Measurements from ENCODE around the gene DCAF5.

- TF ChIP-seq FOXP1 (IDR thresholded peaks at IDR 0.05) (no peak), FOXP1 (CRISPR knock-in tag; IDR thresholded peaks at IDR 0.05) (no peak), GABPB1 (CRISPR knock-in tag; IDR thresholded peaks at IDR 0.05) (no peak), ZFP91 (CRISPR knock-in tag; IDR thresholded peaks at IDR 0.05; ENCODE audit: borderline replicate concordance) (no peak), ARHGAP35 (CRISPR knock-in tag; IDR thresholded peaks at IDR 0.05; ENCODE audit: borderline replicate concordance) (no peak), ZNF326 (CRISPR knock-in tag; IDR thresholded peaks at IDR 0.05; ENCODE audit: borderline replicate concordance) (no peak)
Observed at GRCh38 chr14:69181491-69181890, 28.6 kb upstream of the DCAF5 start.

All from HepG2 (cell line).